Right forelimb (tissue), 1 donor: ENCODE results near the gene MAGI2.

ENCODE experiments used
- DNase-seq: peaks from one replicate; pipeline ENCODE4 v3.0.0-alpha.2; 2018

Gene MAGI2

DNA sequence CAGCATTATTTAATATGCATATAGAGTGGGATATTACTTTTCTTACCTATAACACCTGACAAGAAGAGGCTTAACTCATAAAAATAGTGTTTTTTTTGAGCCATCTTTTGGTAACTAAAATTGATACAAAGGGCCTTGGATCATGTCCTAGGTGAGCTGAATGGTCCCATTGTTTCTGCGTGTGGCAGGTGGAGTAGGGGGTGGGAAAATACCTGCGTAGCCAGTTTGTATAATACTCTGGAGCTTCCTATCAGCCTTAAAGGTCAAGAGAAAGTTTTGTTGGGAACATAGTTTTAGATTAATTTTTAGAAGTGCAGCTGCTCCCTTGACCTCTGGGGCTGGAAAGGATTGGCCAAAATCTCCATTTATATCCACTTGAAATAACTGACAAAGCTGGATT is 1410.3 kb downstream of the MAGI2 start:
- no peak for DNase-seq

DNA sequence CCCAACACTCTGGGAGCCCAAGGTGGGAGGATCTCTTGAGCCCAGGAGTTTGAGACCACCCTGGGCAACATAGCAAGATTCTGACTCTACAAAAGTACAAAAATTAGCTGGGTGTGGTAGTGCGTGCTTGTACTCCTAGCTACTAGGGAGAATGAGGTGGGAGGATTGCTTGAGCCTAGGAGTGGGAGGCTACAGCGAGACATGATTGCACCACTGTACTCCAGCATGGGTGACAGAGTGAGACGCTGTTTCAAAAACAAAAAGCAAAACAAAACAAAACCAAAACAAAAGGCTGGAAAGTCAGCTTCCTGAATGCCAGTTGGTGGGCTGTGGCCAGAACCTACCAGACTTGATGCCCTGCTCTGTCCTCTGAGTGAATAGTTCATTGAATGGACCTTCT is 1412.0 kb downstream of the MAGI2 start:
- no peak for DNase-seq

DNA sequence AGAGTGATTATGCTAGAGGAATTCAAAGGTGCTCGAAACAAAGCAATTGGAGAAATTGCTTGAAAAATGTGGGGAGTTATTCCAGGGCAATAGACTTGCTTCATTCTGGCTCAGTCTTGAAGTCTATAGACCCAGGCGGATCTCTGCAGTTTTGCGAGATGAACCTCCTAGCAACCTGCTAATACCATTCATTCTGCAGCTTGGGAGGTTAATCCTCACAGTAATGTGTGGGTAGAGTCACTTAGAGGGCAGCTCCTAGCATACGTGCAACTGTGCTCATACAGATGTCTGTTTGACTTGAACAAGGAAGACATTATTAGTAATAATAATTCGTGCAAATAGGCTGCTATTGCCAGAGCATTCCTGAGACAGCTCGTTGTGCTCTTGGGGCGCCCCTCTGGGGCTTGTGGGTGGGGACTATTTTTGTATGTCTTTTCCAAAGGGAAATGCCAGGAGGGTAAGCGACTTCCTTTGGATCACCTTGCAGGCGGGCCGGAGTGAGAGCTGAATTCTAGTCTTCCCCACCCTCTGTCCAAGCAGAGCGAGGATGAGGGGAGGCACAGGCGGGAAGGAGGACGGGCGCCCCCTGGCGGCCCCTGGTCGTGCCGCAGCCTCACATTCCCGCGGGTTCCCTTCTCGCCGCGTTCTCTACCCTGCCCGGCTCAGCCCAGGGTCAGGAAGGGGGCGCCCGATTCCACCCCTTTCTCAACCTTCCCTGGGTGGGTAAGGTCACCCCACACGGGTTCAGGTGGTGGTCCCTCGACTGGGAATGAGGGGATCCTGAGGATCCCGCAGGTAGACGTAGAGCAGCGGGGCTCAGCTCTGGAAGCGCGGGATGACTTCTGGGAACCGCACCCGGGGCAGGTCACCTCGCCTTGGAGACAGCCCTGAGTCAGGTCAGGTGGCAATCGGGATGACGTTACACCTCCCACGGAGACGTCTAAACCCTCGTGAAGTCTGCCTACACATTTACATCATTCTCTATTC is 1413.4 kb downstream of the MAGI2 start:
- DNase-seq = no peak

DNA sequence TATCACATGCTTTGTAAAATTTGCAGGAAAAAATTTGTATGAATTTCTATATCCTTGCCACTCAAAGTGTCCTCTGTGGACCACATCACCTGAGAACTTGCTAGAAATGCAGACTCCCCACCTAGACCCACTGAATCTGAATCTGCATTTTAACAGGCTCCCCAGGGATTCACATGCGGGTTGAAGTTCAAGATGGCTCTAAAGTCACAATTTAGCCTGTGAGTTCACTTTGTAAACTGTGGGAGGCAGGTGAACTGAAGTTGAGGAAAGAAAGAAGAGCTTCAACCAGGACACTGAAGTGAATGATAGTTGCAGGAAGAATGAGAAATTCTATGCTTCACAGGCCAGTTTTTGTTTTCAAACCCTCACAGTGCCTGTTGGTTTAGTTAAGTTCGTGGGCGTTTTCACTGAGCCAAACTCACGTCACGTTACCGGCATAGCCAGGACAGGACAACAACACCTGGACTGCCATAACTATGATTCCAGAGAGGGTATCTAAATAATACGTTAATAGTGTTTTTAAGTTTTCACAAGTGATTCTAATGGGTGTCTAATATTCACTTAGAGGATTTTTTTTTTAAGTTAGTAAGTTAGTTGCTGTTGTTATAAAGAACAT is 1414.9 kb downstream of the MAGI2 start:
- no peak for DNase-seq

DNA sequence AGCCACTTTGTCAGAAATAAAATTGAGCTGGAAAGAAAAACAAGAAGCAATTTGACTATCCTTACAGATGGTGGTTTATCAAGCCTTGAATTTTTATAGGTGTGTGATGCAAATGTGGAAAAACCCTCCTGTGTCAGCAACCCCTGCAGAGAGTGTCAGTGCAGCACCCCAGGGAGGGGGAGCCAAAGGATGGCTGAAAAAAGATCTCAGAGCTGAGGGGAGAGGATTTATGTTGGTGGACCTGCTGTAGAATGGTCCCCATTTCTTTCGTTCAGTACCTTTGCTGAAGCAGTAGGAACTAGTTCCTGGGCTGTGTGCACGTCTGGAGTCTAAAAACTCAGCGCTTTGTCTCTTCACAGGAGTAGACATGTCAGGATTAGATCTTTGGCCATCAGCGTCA is 1415.9 kb downstream of the MAGI2 start:
- no peak for DNase-seq

DNA sequence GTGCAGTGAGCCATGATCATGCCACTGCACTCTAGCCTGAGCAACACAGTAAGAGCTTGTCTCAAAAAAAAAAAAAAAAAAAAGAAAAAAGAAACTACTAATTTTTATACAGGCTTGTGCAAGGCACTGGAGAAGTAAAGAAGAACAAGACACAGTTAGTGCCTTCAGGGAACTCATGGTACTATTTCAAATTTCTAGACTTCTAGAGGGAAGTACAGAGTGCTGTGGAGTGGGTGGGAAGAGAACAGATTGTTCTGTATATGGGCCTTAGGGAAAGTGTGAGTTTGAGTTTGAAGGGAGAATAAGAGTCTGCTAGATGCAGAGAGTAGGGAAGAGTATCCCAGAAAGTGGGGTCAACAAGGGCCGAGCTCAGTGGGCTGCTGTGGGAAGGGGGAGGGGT is 1420.1 kb downstream of the MAGI2 start:
- no peak for DNase-seq

DNA sequence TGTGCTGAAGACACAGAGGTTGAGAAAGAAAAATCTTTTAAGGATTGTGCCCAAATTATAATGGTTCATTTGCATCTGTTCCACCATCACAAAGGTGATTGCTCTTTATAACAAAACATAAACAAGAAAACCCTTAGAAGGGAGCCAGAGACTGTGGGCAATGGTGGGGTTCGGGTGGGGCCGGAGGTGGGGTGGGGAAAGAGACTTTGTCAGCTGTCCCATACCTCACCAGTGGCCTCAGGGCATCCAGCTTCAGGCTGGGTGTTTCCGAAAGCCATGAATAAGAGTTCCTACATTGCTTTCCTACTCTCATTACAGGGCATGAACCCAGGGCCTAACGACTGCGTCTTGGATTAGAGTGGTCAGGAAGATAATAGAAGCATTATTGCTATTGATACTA is 1427.0 kb downstream of the MAGI2 start:
- no peak for DNase-seq

DNA sequence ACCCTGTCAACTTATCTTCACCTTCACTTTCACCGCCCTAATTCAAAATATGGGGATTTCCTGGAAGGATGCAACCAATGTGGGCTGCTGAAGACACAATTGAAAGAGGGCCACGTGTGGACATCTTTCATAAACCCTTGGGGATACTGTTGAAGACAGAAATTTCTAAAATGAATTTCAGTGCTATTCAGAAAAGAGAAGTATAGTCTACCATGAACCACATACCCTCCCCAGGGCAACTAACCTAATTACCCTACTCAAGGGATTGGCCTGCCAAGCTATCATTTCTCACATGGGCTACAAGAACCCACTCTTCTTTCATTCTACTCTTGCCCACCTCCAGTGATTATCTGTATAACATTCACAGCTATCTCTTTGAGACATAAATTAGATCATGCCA is 1428.9 kb downstream of the MAGI2 start:
- no peak for DNase-seq

DNA sequence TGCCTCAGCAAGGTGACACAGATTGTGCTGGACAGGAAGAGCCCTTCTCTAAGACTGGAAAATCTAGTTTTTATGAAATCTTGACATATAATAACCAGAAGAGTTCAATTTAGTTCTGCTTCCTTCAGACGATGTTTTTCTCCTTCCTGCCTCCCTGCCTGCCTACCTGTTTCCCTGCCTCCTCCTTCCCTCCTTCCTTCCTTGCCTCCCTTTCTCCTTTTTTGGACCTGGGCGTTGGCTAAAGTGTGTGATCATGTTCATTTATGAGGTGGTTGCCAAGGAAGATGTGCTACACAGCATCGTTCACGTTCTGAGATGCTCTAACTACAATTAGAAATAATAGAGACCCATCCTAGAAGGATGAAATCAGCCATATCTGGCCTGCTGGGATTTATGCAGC is 1430.3 kb downstream of the MAGI2 start:
- DNase-seq = no peak

DNA sequence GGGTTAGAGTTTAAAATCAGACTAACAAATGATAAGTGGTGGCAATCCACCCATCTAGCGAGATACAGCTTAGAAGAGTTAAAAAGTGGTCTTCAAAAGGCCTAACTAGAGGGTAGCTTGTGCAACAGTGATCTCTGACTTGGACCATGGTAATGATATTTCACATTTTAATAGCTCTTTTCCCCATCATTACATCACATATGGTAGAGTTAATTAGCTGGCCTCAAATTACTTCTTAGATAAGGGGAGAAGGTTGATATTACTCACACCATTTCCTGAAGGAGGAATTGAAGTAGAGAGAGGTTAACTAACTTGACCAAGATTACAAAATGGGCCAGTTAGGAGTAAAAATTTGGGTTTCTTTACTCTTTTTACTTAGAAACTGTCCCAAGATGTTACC is 1431.3 kb downstream of the MAGI2 start:
- no peak for DNase-seq

DNA sequence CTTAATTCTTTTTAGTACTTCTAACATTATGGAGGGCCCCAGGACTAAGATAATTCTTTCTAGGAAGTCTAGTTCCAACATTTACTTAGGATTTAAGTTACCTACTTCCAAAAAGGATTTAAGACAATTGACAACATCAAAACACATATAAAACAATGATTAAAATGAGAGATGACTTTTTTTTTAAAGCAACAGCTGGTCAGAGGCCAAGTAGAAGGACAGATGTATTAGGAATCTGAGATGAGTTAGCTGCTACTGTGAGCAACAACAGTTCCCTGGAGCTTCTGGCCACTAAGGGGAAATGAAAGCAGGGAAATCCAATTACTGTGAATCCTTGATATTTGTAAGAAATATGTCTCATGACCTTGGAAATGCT is 1432.6 kb downstream of the MAGI2 start:
- no peak for DNase-seq

DNA sequence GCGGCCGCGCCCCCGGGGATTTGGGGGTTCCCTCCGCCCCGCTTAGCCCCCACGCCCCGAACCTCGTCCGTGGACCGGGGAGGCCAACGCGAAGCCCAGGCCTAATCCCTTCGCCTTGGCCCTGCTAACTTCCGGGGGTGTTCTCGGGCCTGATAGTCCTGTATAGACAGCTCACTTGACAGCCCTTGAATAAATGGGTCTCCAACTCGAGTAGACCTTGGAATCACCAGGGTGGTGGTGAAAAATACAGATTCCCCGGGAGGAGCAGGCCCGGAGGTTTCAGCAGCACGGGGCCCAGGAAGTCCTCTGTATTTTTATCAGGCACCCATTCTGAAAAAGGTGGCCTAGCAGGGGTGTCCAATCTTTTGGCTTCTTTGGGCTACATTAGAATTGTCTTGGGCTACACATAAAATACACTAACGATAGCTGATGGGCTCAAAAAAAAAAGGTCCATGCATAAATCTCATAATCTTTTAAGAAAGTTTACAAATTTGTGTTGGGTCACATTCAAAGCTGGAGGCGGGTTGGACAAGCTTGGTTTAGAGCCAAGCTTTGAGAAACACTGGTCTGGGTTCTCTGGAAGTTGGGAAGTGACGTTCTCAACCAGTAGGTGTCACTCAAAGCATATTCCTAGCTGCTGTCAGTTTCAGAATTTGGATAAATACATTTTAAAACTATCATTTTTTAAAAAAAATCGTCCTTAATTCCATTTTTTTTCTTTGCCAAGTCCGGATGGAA is 1433.2 kb downstream of the MAGI2 start:
- peak; percentile 72 for DNase-seq

DNA sequence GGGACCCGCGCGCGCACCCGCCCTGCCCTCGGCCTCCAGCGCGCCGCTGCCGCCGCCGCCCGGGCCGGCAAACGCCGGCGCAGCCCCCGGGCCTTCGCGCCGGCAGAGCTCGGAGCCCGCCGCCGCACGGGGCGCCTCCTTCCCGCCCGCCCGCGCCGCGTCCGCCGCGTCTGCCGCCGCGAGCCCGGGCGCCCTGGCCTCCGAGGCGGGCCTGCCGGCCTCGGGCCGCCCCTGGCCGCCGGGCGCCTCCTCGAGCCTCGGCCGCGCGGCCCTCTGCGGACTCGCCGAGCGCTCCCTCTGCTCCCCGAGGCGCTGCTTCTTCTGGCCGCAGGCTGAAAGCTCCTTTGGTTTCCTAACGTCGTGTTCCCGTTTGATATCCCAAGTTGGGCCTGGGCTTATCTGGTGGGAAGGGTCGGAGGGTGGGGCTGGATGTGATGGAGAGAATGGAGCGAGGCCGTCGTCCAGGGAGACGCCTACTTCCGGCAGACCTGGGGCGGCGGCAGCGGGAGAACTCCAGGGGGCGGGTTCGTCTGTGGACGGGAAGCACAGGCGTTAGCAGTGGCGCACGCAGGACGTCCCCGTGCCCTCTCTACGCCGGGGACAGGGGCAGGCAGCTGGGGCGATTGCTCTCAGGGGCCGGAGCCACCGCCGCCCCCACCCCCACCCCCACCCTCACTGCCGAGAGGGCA is 1433.9 kb downstream of the MAGI2 start:
- DNase-seq = peak; percentile 91

DNA sequence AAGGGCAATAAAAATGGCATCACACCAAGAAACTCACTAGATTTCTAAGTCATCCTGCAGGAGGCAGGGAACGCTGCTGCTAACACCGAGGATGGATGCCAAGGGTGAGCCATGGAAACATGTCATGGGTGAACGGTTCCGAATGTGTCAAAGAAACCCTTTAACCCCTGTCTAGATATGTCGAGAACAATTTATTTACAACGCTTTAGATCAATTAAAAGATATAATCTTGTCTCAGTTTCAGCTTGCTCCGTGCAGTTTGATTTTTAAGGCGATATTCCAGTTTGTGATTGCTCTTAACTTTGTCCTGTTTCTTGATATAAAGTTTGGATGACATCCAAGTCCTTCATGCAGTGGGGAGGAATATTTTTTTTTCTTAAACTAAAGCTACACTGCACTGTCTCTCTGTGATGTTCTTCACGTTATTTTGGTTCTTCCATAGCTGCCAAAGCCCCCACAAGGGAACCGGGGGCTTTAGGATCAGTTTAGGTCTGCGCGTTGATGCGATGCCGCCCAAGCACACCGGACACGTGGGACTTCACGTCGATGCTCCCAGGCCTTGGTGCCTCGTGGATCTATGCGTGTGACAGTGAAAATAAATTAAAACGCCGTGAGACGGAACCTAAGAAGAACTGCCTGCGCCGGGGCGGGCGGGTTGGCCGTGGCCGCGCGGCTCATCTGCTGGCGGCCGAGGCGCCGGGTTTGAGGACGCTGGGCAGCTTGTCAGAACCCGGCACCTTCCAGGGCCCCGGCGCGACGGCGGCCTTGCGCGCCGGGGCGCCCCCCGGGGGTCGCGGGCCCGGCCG is 1434.6 kb downstream of the MAGI2 start:
- peak; percentile 72 for DNase-seq

DNA sequence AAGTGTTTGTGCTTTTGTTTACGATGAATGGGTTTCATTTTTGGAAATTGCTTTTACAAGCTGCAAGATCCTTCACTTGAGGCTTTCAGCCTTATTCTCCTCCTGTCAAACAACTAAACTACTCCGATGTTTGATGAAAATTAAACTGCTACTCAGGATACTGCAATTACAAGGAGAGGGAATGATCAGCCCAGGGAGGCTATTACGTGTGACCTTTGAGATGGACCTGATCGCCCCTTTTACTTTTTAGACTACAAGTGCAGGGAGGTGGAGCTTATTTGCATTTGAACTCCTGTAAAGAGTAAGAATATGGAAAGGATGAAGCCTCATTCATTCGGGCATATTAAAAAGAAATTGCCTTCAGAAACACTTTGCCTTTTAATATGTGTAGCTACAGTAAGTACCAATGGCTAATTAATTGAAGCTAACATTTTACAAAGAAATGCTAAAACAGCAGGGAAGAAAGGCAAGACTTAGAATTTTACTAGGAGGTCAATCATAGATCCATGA is 1435.8 kb downstream of the MAGI2 start:
- no peak for DNase-seq

DNA sequence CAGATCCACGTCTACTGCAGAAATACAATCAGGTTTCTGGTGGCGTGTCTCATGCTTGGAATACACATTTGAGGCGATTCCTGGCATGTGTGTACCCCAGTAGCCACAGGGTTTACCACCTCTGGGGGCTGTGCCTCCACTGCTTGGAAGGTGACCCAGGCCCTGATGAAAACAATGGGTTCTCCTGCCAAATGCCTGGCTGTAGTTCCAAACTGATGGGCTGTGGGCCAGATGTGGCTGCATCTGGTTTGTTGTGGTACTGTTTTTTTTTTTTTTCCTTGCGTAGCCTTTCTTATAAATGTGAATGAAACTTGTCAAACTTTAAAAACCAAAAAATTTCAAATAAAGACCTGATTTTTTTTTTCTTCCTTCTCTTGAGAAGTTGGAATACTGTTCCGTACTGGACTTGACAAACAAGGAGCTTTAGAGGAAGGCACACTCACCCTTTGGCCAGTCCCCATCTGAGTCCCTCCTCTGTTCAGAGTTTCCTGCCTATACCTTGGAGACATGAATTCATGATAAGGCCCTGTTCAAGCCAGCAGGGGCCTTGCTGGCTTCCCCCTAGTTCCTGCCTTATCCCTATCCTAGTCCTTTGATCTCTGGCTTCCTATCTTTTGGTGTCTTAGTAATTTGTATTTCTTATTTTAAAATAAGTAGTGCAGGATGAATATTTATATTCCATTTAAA is 1437.8 kb downstream of the MAGI2 start:
- DNase-seq = no peak

DNA sequence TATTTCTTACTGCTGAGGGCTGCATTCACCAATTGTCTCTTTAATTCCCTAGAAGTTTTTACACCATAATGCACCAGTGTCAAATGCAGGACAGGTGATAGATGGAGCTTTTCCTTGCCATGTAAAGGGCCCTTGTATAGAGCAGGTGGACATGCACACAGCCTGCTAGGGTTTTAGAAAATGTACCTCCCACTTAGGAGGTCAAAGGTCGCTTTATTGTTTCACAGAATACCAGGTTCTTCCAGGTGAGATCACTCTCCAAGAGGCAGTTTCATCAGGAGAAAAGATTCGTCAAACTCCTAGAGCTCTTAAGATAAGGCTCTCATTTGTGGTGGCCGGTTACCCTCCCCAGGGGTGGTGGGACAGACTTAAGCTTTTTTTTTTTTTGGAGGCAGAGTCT is 1439.1 kb downstream of the MAGI2 start:
- no peak for DNase-seq

DNA sequence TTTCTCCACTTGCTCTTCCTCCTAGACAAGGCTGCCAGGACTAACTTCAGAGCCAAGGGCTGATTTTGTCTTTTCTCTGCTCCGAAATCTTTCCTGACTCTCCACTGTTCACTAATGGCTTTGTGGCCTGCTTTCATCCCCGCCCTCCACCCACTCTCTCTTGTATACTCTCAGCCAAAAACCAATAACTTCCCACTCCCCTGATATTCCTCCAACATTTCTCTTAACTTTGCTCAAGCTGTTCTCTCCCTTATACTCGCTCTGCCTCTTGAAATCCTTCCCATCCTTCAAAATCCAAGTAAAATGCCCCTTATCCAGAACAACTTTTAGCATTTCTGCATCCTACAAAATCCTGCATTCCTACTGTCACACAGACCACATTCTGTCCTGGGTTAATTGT is 1440.1 kb downstream of the MAGI2 start:
- no peak for DNase-seq

DNA sequence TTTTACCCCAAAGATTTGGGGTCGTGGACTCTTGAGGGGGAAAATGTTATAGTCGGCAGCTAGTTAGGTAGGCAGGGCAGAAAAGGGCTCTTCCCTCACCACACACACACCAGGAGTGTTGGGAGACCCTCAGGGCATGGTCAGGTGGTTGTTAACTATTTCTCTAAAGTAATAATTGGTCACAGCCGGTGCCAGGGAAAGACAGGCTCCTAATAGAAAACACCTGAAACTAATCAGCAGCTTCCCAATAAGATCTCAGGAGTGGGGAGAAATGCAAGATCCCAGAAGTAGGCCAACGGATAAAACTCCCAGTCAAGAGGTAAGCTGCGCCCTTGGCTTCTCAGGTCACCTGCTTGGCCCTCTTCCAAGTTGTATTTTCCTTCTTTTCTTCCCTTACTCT is 1441.8 kb downstream of the MAGI2 start:
- no peak for DNase-seq

DNA sequence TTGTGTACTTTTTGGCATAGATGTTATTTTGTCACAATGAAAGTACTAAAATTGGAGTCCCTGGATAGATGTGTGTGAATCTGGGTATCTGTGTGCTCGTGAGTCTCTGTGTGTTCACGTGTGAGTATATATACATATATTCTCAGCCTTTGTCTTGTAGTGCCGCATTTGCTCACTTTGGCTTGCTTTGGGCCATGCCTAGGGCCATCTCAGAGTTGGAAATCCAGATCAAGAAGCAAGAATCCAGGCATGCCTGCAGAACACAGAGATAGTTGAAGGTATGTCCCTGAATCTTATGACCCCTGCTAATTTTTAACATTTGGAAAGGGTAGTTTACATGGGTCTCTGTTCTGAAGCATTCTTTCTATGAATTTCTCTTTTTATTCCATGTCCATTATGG is 1446.2 kb downstream of the MAGI2 start:
- no peak for DNase-seq

DNA sequence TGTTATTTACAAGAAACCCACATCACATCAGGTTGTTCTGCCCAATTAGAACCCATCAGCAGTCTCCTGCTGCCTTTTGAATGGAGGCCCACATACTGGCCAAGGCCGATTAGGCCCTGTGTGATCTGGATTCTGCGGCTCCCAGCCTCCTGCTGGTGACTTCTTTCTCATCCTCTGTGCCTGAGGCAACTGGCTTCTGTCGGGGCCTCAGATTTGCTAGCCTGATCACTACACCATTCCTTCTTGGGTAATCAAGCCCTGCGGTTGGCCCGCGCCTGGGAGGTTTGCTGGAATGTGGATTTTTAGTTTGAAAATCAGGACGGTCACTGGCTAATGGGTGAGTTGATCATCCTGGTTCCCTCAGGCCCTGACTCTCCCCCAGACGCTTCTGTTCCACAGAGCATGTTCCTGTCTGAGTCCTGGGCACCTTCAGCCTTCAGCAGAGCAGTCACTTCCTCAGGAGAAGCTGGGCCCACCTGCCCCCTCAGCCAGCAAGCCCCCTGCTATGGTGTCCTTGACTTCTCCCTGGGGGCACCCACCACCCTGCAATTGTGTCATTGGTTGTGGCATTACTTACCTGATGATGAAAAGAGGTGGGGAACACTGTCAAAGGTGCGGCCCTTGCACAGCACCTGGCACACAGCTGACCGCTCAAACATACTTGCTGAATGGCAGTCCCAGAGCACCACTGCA is 1447.3 kb downstream of the MAGI2 start:
- DNase-seq = no peak
